Measurements from ENCODE around the gene INVS.

- TF ChIP-seq CTCF (IDR thresholded peaks at IDR 0.05) (no peak), POLR2AphosphoS5 (IDR thresholded peaks at IDR 0.05) (no peak), POLR2A (IDR thresholded peaks at IDR 0.05) (no peak)
Measured at GRCh38 chr9:100112677-100113336, 13.8 kb downstream of the INVS start.

Data from prostate gland (tissue), 2 donors.